Endodermal cell (in vitro differentiated cells): Measurements from ENCODE around the gene PI4KA. TPM values are rescaled to one million over a fixed set of nuclear protein-coding genes. Genes with fewer than 3 reads are reported as not detected.
A peak's percentile ranks its signal among the peaks of the same experiment; 100 is the strongest.

Experiments used
- DNase-seq: peaks from one replicate; pipeline ENCODE4 v3.0.0-alpha.2; 2017
- H3K27ac ChIP-seq: 2 replicates; pipeline ENCODE4 v1.5.1; 2013; ENCODE audit warnings: mild to moderate bottlenecking, low read depth, low read length, moderate library complexity
- H3K27me3 ChIP-seq: 2 replicates; pipeline ENCODE4 v1.6.1; 2013; ENCODE audit warnings: mild to moderate bottlenecking, low read length, moderate library complexity; ENCODE audit not compliant: insufficient read depth, control insufficient read depth, poor library complexity, severe bottlenecking
- H3K36me3 ChIP-seq: 2 replicates; pipeline ENCODE4 v1.7.0; 2013; ENCODE audit warnings: mild to moderate bottlenecking, low read length, moderate library complexity; ENCODE audit not compliant: control insufficient read depth, insufficient read depth
- H3K4me1 ChIP-seq: one replicate; pipeline ENCODE4 v1.7.0; 2013; ENCODE audit warnings: low read length; ENCODE audit not compliant: control insufficient read depth, insufficient read depth
- H3K4me3 ChIP-seq: 2 replicates; pipeline ENCODE4 v1.5.1; 2013; ENCODE audit warnings: mild to moderate bottlenecking, low read length, moderate library complexity
- H3K9ac ChIP-seq: 2 replicates; pipeline ENCODE4 v1.6.1; 2013; ENCODE audit warnings: mild to moderate bottlenecking, low read length, moderate library complexity; ENCODE audit not compliant: poor library complexity, severe bottlenecking; ENCODE audit errors: extremely low read depth
- H3K9me3 ChIP-seq: 2 replicates; pipeline ENCODE4 v1.6.1; 2013; ENCODE audit warnings: mild to moderate bottlenecking, low read length, moderate library complexity; ENCODE audit not compliant: control insufficient read depth
- H3K27ac Mint-ChIP-seq: 2 replicates; pipeline ENCODE4 v1.8.0; 2020; ENCODE audit warnings: mixed read lengths
- H3K27me3 Mint-ChIP-seq: 2 replicates; pipeline ENCODE4 v1.8.0; 2021; ENCODE audit warnings: mild to moderate bottlenecking, mixed read lengths; ENCODE audit not compliant: insufficient read depth
- H3K36me3 Mint-ChIP-seq: 2 replicates; pipeline ENCODE4 v1.8.0; 2020; ENCODE audit warnings: low read depth, mixed read lengths
- H3K4me1 Mint-ChIP-seq: 2 replicates; pipeline ENCODE4 v1.8.0; 2020; ENCODE audit warnings: mixed read lengths
- H3K4me3 Mint-ChIP-seq: 2 replicates; pipeline ENCODE4 v1.8.0; 2020; ENCODE audit warnings: mild to moderate bottlenecking, moderate library complexity, mixed read lengths
- H3K9me3 Mint-ChIP-seq: 2 replicates; pipeline ENCODE4 v1.8.0; 2020; ENCODE audit warnings: mild to moderate bottlenecking, mixed read lengths
- WGBS, 2 experiments: methylation state at CpG; one replicate each; pipeline versions ENCODE4 v1.1.5 to v1.1.7; 2013; ENCODE audit warnings: missing lambda C conversion rate in 2 of 2, mixed read lengths in 1 of 2; ENCODE audit not compliant: insufficient coverage in 1 of 2, insufficient read length in 1 of 2; 5-methylcytosine and 5-hydroxymethylcytosine counted together
- total RNA-seq, 2 donors: library from RNA; stranded (reverse); fragmentation: NEBNext Ultra II Directional in 1 of 2; extraction: Animal tissue kit (Norgen Biotek cat#: 25700) in 1 of 2; gene quantifications; 2 replicates in 1 of 2; 3 replicates in 1 of 2; pipeline ENCODE4 v1.2.1, GENCODE V29; 2021
- TF ChIP-seq, protein P1 (sequence below): fragments of 200-600 bp; sonication (generic); conservative IDR thresholded peaks from 2 replicates; pipeline ENCODE4 v1.5.0; 2021; ENCODE audit warnings: antibody characterized with exemption, mild to moderate bottlenecking

The PI4KA gene
- total RNA-seq, 2 donors from 2014 or later: 49.0 to 62.0 TPM

DNA sequence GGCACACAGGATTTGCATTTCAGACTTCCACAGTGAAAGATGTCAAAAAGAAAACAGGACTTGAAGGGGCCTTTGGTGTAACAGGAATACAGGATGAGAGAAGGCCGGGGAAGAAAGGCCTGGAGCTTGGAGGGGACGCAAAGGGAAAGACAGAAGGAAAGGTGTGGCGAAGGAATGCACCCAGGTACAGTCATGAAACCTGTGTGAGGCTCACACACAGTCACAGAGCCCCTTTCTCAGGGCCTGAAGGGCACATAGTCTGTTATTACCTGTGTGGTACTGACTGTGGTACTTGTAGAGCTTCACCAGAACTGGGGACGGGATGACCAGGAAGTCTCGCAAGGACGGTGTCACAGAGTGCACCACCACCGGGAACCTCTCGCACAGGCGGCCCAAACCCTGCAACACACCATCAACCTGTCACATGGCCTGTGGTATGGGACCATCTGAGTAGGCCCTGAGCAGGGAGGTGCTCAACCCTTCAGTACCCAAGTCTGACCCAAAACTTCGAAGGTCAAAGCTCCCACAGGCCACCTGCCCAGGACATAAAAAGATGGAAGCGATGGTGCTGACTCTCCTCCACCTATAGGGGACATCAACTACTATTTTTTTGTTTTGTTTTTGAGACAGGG, 55.6 kb downstream of the PI4KA start:
- Histone ChIP-seq H3K9me3 (no peaks in the 10 kb centered on the region), H3K36me3 (peaks cover 75% of the 10 kb centered on the region), H3K27me3 (no peaks in the 10 kb centered on the region), H3K4me3 (no peak overlapping the region), H3K4me1 (no peaks in the 10 kb centered on the region), H3K9ac (no peak overlapping the region), H3K27ac (no peak overlapping the region)
- no peak for DNase-seq
- 86 to 98% methylated on average over 8 to 11 of the region's 11 CpGs for WGBS, 2 experiments
- H3K27me3 Mint-ChIP-seq: no peaks in the 10 kb centered on the region
- H3K4me3 Mint-ChIP-seq: no peak overlapping the region
- H3K27ac Mint-ChIP-seq: no peak overlapping the region
- H3K9me3 Mint-ChIP-seq: no peaks in the 10 kb centered on the region
- H3K36me3 Mint-ChIP-seq: peaks cover 46% of the 10 kb centered on the region
- TF ChIP-seq, protein P1, sequence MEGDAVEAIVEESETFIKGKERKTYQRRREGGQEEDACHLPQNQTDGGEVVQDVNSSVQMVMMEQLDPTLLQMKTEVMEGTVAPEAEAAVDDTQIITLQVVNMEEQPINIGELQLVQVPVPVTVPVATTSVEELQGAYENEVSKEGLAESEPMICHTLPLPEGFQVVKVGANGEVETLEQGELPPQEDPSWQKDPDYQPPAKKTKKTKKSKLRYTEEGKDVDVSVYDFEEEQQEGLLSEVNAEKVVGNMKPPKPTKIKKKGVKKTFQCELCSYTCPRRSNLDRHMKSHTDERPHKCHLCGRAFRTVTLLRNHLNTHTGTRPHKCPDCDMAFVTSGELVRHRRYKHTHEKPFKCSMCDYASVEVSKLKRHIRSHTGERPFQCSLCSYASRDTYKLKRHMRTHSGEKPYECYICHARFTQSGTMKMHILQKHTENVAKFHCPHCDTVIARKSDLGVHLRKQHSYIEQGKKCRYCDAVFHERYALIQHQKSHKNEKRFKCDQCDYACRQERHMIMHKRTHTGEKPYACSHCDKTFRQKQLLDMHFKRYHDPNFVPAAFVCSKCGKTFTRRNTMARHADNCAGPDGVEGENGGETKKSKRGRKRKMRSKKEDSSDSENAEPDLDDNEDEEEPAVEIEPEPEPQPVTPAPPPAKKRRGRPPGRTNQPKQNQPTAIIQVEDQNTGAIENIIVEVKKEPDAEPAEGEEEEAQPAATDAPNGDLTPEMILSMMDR: no peak
- H3K4me1 Mint-ChIP-seq: peaks cover 11% of the 10 kb centered on the region

DNA sequence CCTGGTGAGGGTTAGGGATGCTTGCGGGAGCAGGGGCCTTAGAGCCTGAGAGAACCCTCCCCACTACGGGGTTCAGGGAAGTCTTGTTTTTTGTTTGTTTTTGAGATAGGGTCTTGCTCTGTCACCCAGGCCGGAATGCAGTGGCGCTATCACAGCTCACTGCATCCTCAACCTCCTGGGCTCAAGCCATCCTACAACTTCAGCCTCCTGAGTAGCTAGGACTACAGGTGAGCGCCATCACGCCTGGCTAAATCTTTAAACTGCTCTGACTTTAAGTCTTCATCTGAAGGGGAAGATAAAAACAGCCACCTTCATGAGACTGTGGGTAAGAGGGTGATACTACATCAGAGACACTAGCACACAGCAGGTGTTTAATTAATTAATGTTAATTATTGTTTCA, 56.2 kb downstream of the PI4KA start:
- Histone ChIP-seq H3K36me3 (peaks cover 78% of the 10 kb centered on the region), H3K4me3 (no peak overlapping the region), H3K4me1 (no peaks in the 10 kb centered on the region), H3K9me3 (no peaks in the 10 kb centered on the region), H3K27ac (no peak overlapping the region), H3K9ac (no peak overlapping the region), H3K27me3 (no peaks in the 10 kb centered on the region)
- H3K27me3 Mint-ChIP-seq: no peaks in the 10 kb centered on the region
- TF ChIP-seq, protein P1: no peak
- H3K9me3 Mint-ChIP-seq: no peaks in the 10 kb centered on the region
- H3K27ac Mint-ChIP-seq: no peak overlapping the region
- H3K4me1 Mint-ChIP-seq: peaks cover 11% of the 10 kb centered on the region
- H3K36me3 Mint-ChIP-seq: peaks cover 44% of the 10 kb centered on the region
- WGBS, 2 experiments: 96 to 100% methylated on average over 3 to 6 of the region's 6 CpGs
- no peak for DNase-seq
- no peak overlapping the region for H3K4me3 Mint-ChIP-seq

DNA sequence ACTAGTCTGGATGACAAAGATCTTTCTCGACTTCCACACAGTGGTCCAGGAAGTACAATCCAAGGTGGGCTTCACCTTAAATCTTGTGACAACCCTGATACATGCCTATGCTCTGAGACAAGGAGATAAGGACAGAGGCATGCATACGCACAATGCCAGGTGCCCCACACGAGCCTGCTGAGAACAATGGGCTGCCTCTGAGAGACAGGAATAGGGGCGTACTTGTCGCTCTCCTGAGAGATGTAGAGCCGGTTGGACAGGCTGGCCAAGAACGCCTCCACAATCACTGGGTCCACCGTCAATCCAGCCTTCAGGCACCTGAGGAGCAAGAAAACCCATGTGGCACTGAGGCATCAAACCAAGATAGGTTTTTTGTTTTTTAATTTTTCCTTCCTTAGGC, 59.2 kb downstream of the PI4KA start:
- no peaks in the 10 kb centered on the region for H3K9me3 Mint-ChIP-seq
- Histone ChIP-seq H3K36me3 (peaks cover 72% of the 10 kb centered on the region), H3K9ac (no peak overlapping the region), H3K9me3 (no peaks in the 10 kb centered on the region), H3K4me1 (no peaks in the 10 kb centered on the region), H3K27ac (no peak overlapping the region), H3K27me3 (no peaks in the 10 kb centered on the region), H3K4me3 (no peak overlapping the region)
- no peak overlapping the region for H3K4me3 Mint-ChIP-seq
- no peak for DNase-seq
- H3K27ac Mint-ChIP-seq: peak overlapping the region; percentile 44
- H3K4me1 Mint-ChIP-seq: peaks cover 6% of the 10 kb centered on the region
- WGBS, 2 experiments: 86 to 89% methylated on average over 2 to 8 of the region's 8 CpGs
- peaks cover 35% of the 10 kb centered on the region for H3K36me3 Mint-ChIP-seq
- TF ChIP-seq, protein P1: no peak
- no peaks in the 10 kb centered on the region for H3K27me3 Mint-ChIP-seq
